CD14-positive monocyte (primary cell): ENCODE results near the gene UQCRHL. TPM values are rescaled to one million over a fixed set of nuclear protein-coding genes. Genes with fewer than 3 reads are reported as not detected.

Experiments
- DNase-seq, 3 donors: peaks; one replicate each; pipeline ENCODE4 v3.0.0-alpha.2; 2011 to 2022
- H2AFZ ChIP-seq: 2 replicates; pipeline ENCODE4 v1.6.0; 2012; ENCODE audit warnings: mild to moderate bottlenecking, low read depth, low read length, inconsistent platforms; ENCODE audit not compliant: insufficient read depth, poor library complexity, severe bottlenecking
- H3K27ac ChIP-seq, 2 donors: 1 replicate in 1 of 2; 2 replicates in 1 of 2; pipeline ENCODE4 v1.5.1; 2012 to 2013; ENCODE audit warnings: low read length in 2 of 2, control low read depth in 1 of 2, inconsistent platforms in 1 of 2, low read depth in 1 of 2, mild to moderate bottlenecking in 1 of 2
- H3K27me3 ChIP-seq, 2 donors: one replicate each; pipeline versions ENCODE4 v1.6.0 to v1.6.1; 2011 to 2013; ENCODE audit warnings: low read length in 2 of 2; ENCODE audit not compliant: control insufficient read depth in 2 of 2, insufficient read depth in 2 of 2
- H3K36me3 ChIP-seq, 2 donors: replicated peaks in 1 of 2; 1 replicate in 1 of 2; 2 replicates in 1 of 2; pipeline versions ENCODE4 v1.5.1 to v1.6.1; 2012 to 2013; ENCODE audit warnings: low read length in 2 of 2, control low read depth in 1 of 2, inconsistent platforms in 1 of 2, mild to moderate bottlenecking in 1 of 2; ENCODE audit not compliant: insufficient read depth in 2 of 2, control insufficient read depth in 1 of 2
- H3K4me1 ChIP-seq, 2 donors: 1 replicate in 1 of 2; 2 replicates in 1 of 2; pipeline versions ENCODE4 v1.5.1 to v1.6.1; 2012 to 2013; ENCODE audit warnings: low read length in 2 of 2, control low read depth in 1 of 2, inconsistent platforms in 1 of 2, mild to moderate bottlenecking in 1 of 2, moderate library complexity in 1 of 2; ENCODE audit not compliant: insufficient read depth in 2 of 2, control insufficient read depth in 1 of 2
- H3K4me2 ChIP-seq: replicated peaks from 2 replicates; pipeline ENCODE3; 2012; ENCODE audit warnings: low read length, moderate library complexity, mild to moderate bottlenecking; ENCODE audit not compliant: poor library complexity, severe bottlenecking; ENCODE audit errors: extremely low read depth
- H3K4me3 ChIP-seq, 3 experiments: fragments of 200-600 bp in 1 of 3; sonication (generic) in 1 of 3; replicated peaks in 1 of 3; 1 replicate in 2 of 3; 2 replicates in 1 of 3; pipeline ENCODE4 v1.5.1; 2011 to 2013; ENCODE audit warnings: low read length in 3 of 3, mild to moderate bottlenecking in 3 of 3, control low read depth in 2 of 3, low read depth in 2 of 3, inconsistent platforms in 1 of 3, moderate library complexity in 1 of 3
- H3K79me2 ChIP-seq: 2 replicates; pipeline ENCODE4 v1.6.0; 2012; ENCODE audit warnings: mild to moderate bottlenecking, control low read depth, inconsistent platforms, low read length, moderate library complexity; ENCODE audit not compliant: insufficient read depth
- H3K9ac ChIP-seq: 2 replicates; pipeline ENCODE4 v1.6.0; 2017; ENCODE audit warnings: low read length, mild to moderate bottlenecking; ENCODE audit not compliant: insufficient read depth, poor library complexity, severe bottlenecking
- H3K9me3 ChIP-seq, 2 donors: replicated peaks in 1 of 2; 1 replicate in 1 of 2; 2 replicates in 1 of 2; pipeline versions ENCODE4 v1.5.1 to v1.6.1; 2012 to 2013; ENCODE audit warnings: low read length in 2 of 2, control low read depth in 1 of 2; ENCODE audit not compliant: control insufficient read depth in 1 of 2, insufficient read depth in 1 of 2
- H4K20me1 ChIP-seq: 2 replicates; pipeline ENCODE4 v1.6.0; 2012; ENCODE audit warnings: mild to moderate bottlenecking, low read length, control low read depth, moderate library complexity; ENCODE audit not compliant: insufficient read depth
- H3K27ac Mint-ChIP-seq, 7 donors: one replicate each; pipeline ENCODE4 v1.8.0; 2020; ENCODE audit warnings: mild to moderate bottlenecking in 7 of 7, mixed read lengths in 7 of 7, moderate library complexity in 6 of 7, inconsistent platforms in 2 of 7
- H3K27me3 Mint-ChIP-seq, 3 donors: one replicate each; pipeline ENCODE4 v1.8.0; 2021 to 2022; ENCODE audit warnings: low read depth in 3 of 3, mild to moderate bottlenecking in 3 of 3, mixed read lengths in 3 of 3, moderate library complexity in 3 of 3, inconsistent platforms in 1 of 3
- H3K36me3 Mint-ChIP-seq, 2 donors: one replicate each; pipeline ENCODE4 v1.8.0; 2020; ENCODE audit warnings: mixed read lengths in 2 of 2, inconsistent platforms in 1 of 2, mild to moderate bottlenecking in 1 of 2
- H3K4me1 Mint-ChIP-seq: one replicate; pipeline ENCODE4 v1.8.0; 2020; ENCODE audit warnings: mild to moderate bottlenecking, mixed read lengths
- H3K4me3 Mint-ChIP-seq, 2 donors: one replicate each; pipeline ENCODE4 v1.8.0; 2020; ENCODE audit warnings: mild to moderate bottlenecking in 2 of 2, mixed read lengths in 2 of 2, moderate library complexity in 1 of 2
- H3K9me3 Mint-ChIP-seq, 7 donors: one replicate each; pipeline ENCODE4 v1.8.0; 2020 to 2022; ENCODE audit warnings: mixed read lengths in 7 of 7, mild to moderate bottlenecking in 6 of 7, moderate library complexity in 6 of 7, inconsistent platforms in 2 of 7
- WGBS: methylation state at CpG from one replicate; pipeline ENCODE4 v1.1.5; 2013; ENCODE audit warnings: missing lambda C conversion rate; ENCODE audit not compliant: insufficient coverage; 5-methylcytosine and 5-hydroxymethylcytosine counted together
- intact Hi-C, 2 donors: fragments of 100-400 bp; cut with micrococcal nuclease; formaldehyde crosslinking; loops; one replicate each; pipeline versions ENCODE4 v1.15.0 to v1.15.1; 2023
- polyA plus RNA-seq, 3 donors: library from polyadenylated mRNA; depleted of rRNA in 1 of 3; unstranded in 2 of 3; stranded (reverse) in 1 of 3; fragments of 300-500 nt in 2 of 3; fragments of >200 nt in 1 of 3; fragmentation: Illumina TruSeq in 2 of 3; gene quantifications; 1 replicate in 2 of 3; 2 replicates in 1 of 3; pipeline ENCODE4 v1.2.3, GENCODE V29; 2012 to 2021
- TF ChIP-seq, protein P1 (sequence below): fragments of 200-600 bp; IDR thresholded peaks from one replicate; pipeline ENCODE4 v1.8.0; 2022; ENCODE audit warnings: antibody characterized with exemption, mild to moderate bottlenecking

Gene UQCRHL
- polyA plus RNA-seq, 3 donors: 1.0 to 1.3 (median 1.0) TPM

- Mint-ChIP-seq H3K27ac (peak overlapping the region in 4 of 7 donors; percentile 3 to 52 (median 42)), H3K9me3 (peaks cover 0 to 1% (median 0%) of the 10 kb centered on the region in 7 donors), H3K27me3 (no peaks in the 10 kb centered on the region), H3K4me3 (peak overlapping the region in 1 of 2 donors; percentile 47), H3K36me3 (no peaks in the 10 kb centered on the region), H3K4me1 (peaks cover 36% of the 10 kb centered on the region)
- Histone ChIP-seq H3K4me3 (no peak overlapping the region), H3K9ac (no peak overlapping the region), H3K9me3 (no peaks in the 10 kb centered on the region), H3K36me3 (no peaks in the 10 kb centered on the region), H3K27ac (no peak overlapping the region), H3K4me1 (peaks cover 32 to 33% of the 10 kb centered on the region in 2 donors), H3K79me2 (peaks cover 94% of the 10 kb centered on the region), H2AFZ (no peak overlapping the region), H3K4me2 (peak overlapping the region; percentile 4), H3K27me3 (no peaks in the 10 kb centered on the region), H4K20me1 (peaks cover 78% of the 10 kb centered on the region)
- 68% methylated on average over 5 of the region's 16 CpGs for WGBS
- TF ChIP-seq, protein P1, sequence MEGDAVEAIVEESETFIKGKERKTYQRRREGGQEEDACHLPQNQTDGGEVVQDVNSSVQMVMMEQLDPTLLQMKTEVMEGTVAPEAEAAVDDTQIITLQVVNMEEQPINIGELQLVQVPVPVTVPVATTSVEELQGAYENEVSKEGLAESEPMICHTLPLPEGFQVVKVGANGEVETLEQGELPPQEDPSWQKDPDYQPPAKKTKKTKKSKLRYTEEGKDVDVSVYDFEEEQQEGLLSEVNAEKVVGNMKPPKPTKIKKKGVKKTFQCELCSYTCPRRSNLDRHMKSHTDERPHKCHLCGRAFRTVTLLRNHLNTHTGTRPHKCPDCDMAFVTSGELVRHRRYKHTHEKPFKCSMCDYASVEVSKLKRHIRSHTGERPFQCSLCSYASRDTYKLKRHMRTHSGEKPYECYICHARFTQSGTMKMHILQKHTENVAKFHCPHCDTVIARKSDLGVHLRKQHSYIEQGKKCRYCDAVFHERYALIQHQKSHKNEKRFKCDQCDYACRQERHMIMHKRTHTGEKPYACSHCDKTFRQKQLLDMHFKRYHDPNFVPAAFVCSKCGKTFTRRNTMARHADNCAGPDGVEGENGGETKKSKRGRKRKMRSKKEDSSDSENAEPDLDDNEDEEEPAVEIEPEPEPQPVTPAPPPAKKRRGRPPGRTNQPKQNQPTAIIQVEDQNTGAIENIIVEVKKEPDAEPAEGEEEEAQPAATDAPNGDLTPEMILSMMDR: no peak
- intact Hi-C loops: no loop called here
- no peak for DNase-seq
These were observed 44.0 kb upstream of the UQCRHL start for GRCh38 chr1:15851210-15852035.

- peak overlapping the region in 2 of 3 experiments; percentile 67 to 97 for H3K4me3 ChIP-seq
- WGBS: no CpG with 5 or more reads among the region's 2 CpGs
- Mint-ChIP-seq H3K36me3 (no peaks in the 10 kb centered on the region), H3K4me3 (peak overlapping the region; percentile 51 to 99), H3K27me3 (no peaks in the 10 kb centered on the region), H3K27ac (peak overlapping the region in 4 of 7 donors; percentile 47 to 98 (median 72)), H3K4me1 (peaks cover 39% of the 10 kb centered on the region), H3K9me3 (peaks cover 0 to 1% (median 0%) of the 10 kb centered on the region in 7 donors)
- H3K4me1 ChIP-seq: peaks cover 38 to 39% of the 10 kb centered on the region in 2 donors
- no peaks in the 10 kb centered on the region for H3K9me3 ChIP-seq
- H2AFZ ChIP-seq: no peak overlapping the region
- H4K20me1 ChIP-seq: peaks cover 69% of the 10 kb centered on the region
- peaks cover 93% of the 10 kb centered on the region for H3K79me2 ChIP-seq
- no peak for DNase-seq
- peak overlapping the region; percentile 98 for H3K9ac ChIP-seq
- peak overlapping the region; percentile 100 for H3K4me2 ChIP-seq
- intact Hi-C loops: no loop called here
- H3K27me3 ChIP-seq: no peaks in the 10 kb centered on the region
- H3K36me3 ChIP-seq: no peaks in the 10 kb centered on the region
- peak overlapping the region in 1 of 2 donors; percentile 26 for H3K27ac ChIP-seq
- TF ChIP-seq, protein P1: no peak
These were observed 43.1 kb upstream of the UQCRHL start for GRCh38 chr1:15850471-15851001.
